Mucosa of descending colon (tissue), 3 donors: ENCODE results near the gene APCDD1. TPM values are rescaled to one million over a fixed set of nuclear protein-coding genes. Genes with fewer than 3 reads are reported as not detected.

Source experiments
- total RNA-seq, 3 donors: library from RNA; stranded (reverse); fragmentation: NEBNext Ultra II Directional in 2 of 3; extraction: Animal tissue kit (Norgen Biotek cat#: 25700) in 2 of 3; gene quantifications; one replicate each; pipeline versions ENCODE4 v1.2.1 to v1.2.4, GENCODE V29; 2021 to 2023
- donor health status: DM: no; HTN: no; CAD: no; lungs with moderate emphysema.
- donor health status: DM: no; HTN: no; CAD: no.
- donor health status: DM: no; HTN: yes; CAD: no.

Gene APCDD1
- total RNA-seq, 3 donors from 2014 or later = 3.8 to 29.7 (median 15.2) TPM

Other genes starting within 250 kb of the APCDD1 start
- gene NAPG, start 71.4 kb downstream of the APCDD1 start, total RNA-seq = 10 to 100 TPM; 36.3 to 43.1 (median 38.1) TPM